ENCODE measurements around the gene GH1.
"Not testable (repeated sequence)": the region's sequence is repeated elsewhere in the genome, so short reads cannot be mapped to it uniquely, and the experiment has no call there.

GH1 gene

GRCh38 chr17:63903787-63904201 is 14.8 kb downstream of the GH1 start:
- in situ Hi-C loops (cut with MboI; ENCODE audit: low sequenced_read_pairs): loop anchor here (25.0 kb wide), 1 partner anchor 384 kb away; no protein-coding TSS in a partner anchor

DNA sequence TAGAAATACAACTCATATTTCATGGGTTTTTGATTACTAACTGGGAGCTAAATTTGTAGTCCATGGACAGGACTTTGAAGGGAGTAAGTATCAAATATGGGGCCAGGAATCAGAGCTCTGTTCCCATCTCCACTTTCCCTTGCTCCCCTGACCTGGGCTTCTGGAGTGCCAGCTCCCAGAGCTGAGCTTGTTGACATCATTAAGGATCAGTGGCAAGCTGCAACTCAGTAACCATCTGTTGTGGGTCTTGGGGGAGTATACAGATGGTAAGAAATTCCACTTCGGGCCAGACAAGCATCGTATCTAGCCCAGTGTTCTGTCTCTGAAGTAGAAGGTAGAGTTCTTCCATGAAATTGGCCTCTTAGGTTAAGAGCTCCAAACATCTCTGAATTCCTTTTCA is 16.7 kb downstream of the GH1 start:
- in situ Hi-C loops (cut with MboI; ENCODE audit: low sequenced_read_pairs): loop anchor here (25.0 kb wide), 1 partner anchor 385 kb away; no protein-coding TSS in a partner anchor

GRCh38 chr17:63898899-63899798 is 19.5 kb downstream of the GH1 start:
- in situ Hi-C loops (cut with MboI; ENCODE audit: low sequenced_read_pairs): not testable (repeated sequence)

- in situ Hi-C loops (cut with MboI; ENCODE audit: low sequenced_read_pairs): not testable (repeated sequence)
These were observed 21.9 kb downstream of the GH1 start, which contains the start of gene CSH1 for GRCh38 chr17:63896524-63897354. Gene CSH1 (minus strand): TSS chr17:63896574. CDS start chr17:63896511, 63 bp downstream.

DNA sequence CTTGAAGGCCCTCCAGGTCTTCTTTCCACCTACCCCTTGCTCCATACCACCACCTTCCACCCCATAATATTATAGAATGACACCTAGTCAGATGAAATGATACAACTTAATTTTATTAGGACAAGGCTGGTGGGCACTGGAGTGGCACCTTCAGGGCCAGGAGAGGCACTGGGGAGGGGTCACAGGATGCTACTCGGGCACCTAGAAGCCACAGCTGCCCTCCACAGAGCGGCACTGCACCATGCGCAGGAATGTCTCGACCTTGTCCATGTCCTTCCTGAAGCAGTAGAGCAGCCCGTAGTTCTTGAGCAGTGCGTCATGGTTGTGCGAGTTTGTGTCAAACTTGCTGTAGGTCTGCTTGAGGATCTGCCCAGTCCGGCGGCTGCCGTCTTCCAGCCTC is 23.8 kb downstream of the GH1 start:
- in situ Hi-C loops (cut with MboI; ENCODE audit: low sequenced_read_pairs): not testable (repeated sequence)

GRCh38 chr17:63894021-63894420 is 24.6 kb downstream of the GH1 start:
- in situ Hi-C loops (cut with MboI; ENCODE audit: low sequenced_read_pairs): not testable (repeated sequence)

- in situ Hi-C loops (cut with MboI; ENCODE audit: low sequenced_read_pairs): not testable (repeated sequence)
These were observed 26.2 kb downstream of the GH1 start for GRCh38 chr17:63892316-63893037.

DNA sequence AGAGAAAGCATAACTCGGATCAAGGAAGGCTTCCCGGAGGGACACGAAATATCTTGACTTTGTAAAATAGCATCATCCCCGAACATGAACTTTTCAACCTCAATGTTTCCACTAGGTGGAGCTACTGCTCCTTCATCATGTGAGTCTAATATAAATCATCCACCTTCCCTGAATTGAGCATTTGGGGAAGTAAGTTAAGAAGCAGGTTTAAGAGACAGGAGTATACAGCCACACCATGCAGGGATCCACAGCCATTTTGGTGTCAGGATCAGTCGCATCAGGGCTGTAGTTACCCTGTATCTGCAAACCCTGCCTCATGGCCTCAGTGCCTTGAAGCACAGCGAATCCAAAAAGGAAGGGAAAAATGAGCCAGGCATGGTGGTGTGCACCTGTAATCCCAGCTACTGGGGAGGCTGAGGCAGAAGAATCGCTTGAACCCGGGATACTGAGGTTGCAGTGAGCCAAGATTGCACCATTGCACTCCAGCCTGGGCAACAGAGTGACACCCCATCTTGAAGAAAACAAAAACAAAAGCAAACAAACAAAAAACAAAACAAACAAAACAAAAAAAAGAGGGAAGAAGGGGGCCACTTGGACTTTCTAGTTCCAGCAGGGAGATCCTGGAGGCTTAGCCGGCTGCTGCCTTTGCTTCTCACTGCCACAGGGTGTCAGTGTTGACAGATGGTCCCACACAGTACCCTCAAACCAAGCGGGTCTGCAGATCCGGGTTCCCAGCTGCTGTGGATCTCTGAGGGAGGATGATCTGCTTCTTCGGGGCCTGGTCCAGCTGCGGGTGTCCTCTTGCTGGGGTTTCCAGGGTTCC is 29.4 kb downstream of the GH1 start:
- in situ Hi-C loops (cut with MboI; ENCODE audit: low sequenced_read_pairs): not testable (repeated sequence)

DNA sequence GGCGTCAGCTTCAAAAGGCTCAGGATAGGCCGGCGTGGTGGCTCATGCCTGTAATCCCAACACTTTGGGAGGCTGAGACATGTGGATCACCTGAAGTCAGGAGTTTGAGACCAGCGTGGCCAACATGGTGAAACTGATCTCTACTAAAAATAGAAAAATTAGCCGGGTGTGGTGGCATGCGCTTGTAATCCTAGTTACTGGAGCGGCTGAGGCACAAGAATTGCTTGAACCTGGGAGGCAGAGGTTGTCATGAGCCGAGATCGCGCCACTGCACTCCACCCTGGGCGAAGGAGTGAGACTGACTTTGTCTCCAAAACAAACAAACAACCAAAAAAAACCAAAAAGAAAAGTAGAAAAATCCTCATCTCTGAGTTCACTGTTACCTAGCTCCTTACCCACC is 33.5 kb downstream of the GH1 start:
- in situ Hi-C loops (cut with MboI; ENCODE audit: low sequenced_read_pairs): not testable (repeated sequence)

DNA sequence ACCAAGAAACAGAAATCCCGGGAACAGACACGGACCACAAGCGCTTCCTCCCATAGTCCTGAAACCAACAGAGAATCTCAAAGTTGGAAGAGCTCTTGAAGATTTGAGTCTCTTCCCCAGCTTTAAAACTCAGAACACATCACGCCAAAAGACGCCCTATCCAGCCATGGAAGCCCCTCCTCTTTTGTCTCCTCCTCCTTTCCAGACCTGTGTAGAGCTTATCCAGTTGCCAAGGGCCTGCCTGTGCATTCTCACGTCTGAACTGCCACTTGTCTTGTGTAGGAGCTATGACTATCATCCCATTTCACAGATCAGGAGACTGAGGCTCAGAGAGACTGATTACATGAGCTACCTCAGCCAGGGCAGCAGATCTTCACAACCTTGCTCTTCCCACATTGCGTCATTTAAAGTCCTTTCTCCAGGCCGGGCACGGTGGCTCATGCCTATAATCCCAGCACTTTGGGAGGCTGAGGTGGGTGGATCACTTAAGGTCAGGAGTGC is 36.0 kb downstream of the GH1 start:
- in situ Hi-C loops (cut with MboI; ENCODE audit: low sequenced_read_pairs): not testable (repeated sequence)

- in situ Hi-C loops (cut with MboI; ENCODE audit: low sequenced_read_pairs): no loop called here
These were observed 36.6 kb downstream of the GH1 start, which contains the start of gene GH2 for GRCh38 chr17:63881935-63882601. Gene GH2 (minus strand): TSS chr17:63881944. CDS start chr17:63881801, 143 bp downstream.

- in situ Hi-C loops (cut with MboI; ENCODE audit: low sequenced_read_pairs): not testable (repeated sequence)
These were observed 37.3 kb downstream of the GH1 start for GRCh38 chr17:63881337-63881736.

GRCh38 chr17:63880706-63881105 is 37.9 kb downstream of the GH1 start:
- in situ Hi-C loops (cut with MboI; ENCODE audit: low sequenced_read_pairs): no loop called here

DNA sequence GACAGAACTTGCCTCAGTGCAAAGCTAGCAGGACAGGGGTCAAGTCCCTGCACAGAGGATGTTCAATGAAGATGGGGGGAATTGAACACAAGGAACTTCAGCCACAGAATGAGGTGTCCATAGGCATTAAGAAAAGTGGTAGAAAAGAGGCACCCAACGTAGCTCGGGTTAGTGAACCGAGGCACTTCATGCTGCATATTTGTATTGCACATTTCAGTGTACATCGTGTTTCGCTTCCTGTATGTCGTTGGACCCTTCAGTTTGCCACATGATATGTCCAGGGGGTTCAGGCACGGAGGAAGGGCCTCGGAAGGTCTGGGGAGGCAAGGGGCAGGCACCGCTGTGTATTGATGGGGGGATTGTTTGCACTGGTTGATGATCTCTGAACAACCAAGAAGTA is 40.2 kb downstream of the GH1 start:
- in situ Hi-C loops (cut with MboI; ENCODE audit: low sequenced_read_pairs): not testable (repeated sequence)

GRCh38 chr17:63874693-63875092 is 43.9 kb downstream of the GH1 start:
- in situ Hi-C loops (cut with MboI; ENCODE audit: low sequenced_read_pairs): not testable (repeated sequence)

GRCh38 chr17:63874061-63874626 is 44.5 kb downstream of the GH1 start:
- in situ Hi-C loops (cut with MboI; ENCODE audit: low sequenced_read_pairs): not testable (repeated sequence)

- in situ Hi-C loops (cut with MboI; ENCODE audit: low sequenced_read_pairs): not testable (repeated sequence)
These were observed 45.1 kb downstream of the GH1 start, which contains the start of gene CSH2 for GRCh38 chr17:63873577-63873976. Gene CSH2 (minus strand): TSS chr17:63873677. CDS start chr17:63873614, 63 bp downstream.

- in situ Hi-C loops (cut with MboI; ENCODE audit: low sequenced_read_pairs): not testable (repeated sequence)
These were observed 46.8 kb downstream of the GH1 start for GRCh38 chr17:63871646-63872365.
